Activated B cell treated with CpG ODN at 0.5 μM for 24 hours (primary cell): ENCODE data around the gene MYH9. TPM values are rescaled to one million over a fixed set of nuclear protein-coding genes. Genes with fewer than 3 reads are reported as not detected.

ENCODE experiments used
- ATAC-seq: fragments of 200-7000 bp; cut with Tn5 transposase; one replicate; pipeline ENCODE4 v1.10.0; 2021; ENCODE audit warnings: low read depth, mild to moderate bottlenecking, moderate library complexity
- CTCF ChIA-PET: fragments of 350-600 bp; sonication (Branson Sonifier 250); formaldehyde crosslinking; loops from one replicate; lab custom pipeline; 2021; ENCODE audit warnings: antibody characterized with exemption; lab: Charles Lee
- POLR2A ChIA-PET: fragments of 350-600 bp; sonication (Branson Sonifier 250); formaldehyde crosslinking; loops from one replicate; lab custom pipeline; 2021; ENCODE audit warnings: antibody characterized with exemption; lab: Charles Lee
- DNase-seq: peaks from one replicate; pipeline ENCODE4 v3.0.0; 2022
- H3K27ac Mint-ChIP-seq: one replicate; pipeline ENCODE4 v1.8.0; 2020; ENCODE audit warnings: mixed read lengths
- H3K27me3 Mint-ChIP-seq: one replicate; pipeline ENCODE4 v1.8.0; 2021; ENCODE audit warnings: mixed read lengths
- H3K36me3 Mint-ChIP-seq: one replicate; pipeline ENCODE4 v1.8.0; 2021; ENCODE audit warnings: low read depth, mixed read lengths
- H3K4me1 Mint-ChIP-seq: one replicate; pipeline ENCODE4 v1.8.0; 2021; ENCODE audit warnings: mixed read lengths
- H3K4me3 Mint-ChIP-seq: one replicate; pipeline ENCODE4 v1.8.0; 2020; ENCODE audit warnings: mild to moderate bottlenecking, mixed read lengths
- H3K9me3 Mint-ChIP-seq: one replicate; pipeline ENCODE4 v1.8.0; 2020; ENCODE audit warnings: mixed read lengths
- CTCF ChIP-seq: fragments of 200-600 bp; IDR thresholded peaks from one replicate; pipeline ENCODE4 v1.8.0; 2022; ENCODE audit warnings: antibody characterized with exemption, mild to moderate bottlenecking
- intact Hi-C: fragments of 100-400 bp; cut with micrococcal nuclease; formaldehyde crosslinking; loops from one replicate; pipeline ENCODE4 v1.15.1; 2024
- total RNA-seq: library from RNA; stranded (reverse); gene quantifications from 2 replicates; pipeline ENCODE4 v1.2.3, GENCODE V29; 2022

MYH9 gene
- total RNA-seq, 1 donor from 2014 or later: 714 TPM

- ATAC-seq: no peak
- no peak for DNase-seq
- Mint-ChIP-seq H3K27me3 (no peaks in the 10 kb centered on the region), H3K4me3 (peak overlapping the region; percentile 80), H3K4me1 (peaks cover 66% of the 10 kb centered on the region), H3K27ac (peak overlapping the region; percentile 67), H3K9me3 (no peaks in the 10 kb centered on the region), H3K36me3 (peaks cover 32% of the 10 kb centered on the region)
- POLR2A ChIA-PET: interaction anchor here (0.6 to 6.8 kb wide), 23 partner anchors 11 to 86 kb away, joined by 3 to 126 read pairs (median 6); no protein-coding TSS in a partner anchor
- CTCF ChIA-PET: interaction anchor here (0.9 kb wide), 1 partner anchor 54 kb away, joined by 3 read pairs; no protein-coding TSS in a partner anchor
- intact Hi-C loops: loop anchor here (5.0 kb wide), 1 partner anchor 50 kb away; no protein-coding TSS in a partner anchor
- no peak for TF ChIP-seq CTCF
Observed at GRCh38 chr22:36387709-36387958, 133 bp downstream of the MYH9 start.

- H3K4me3 Mint-ChIP-seq: peak overlapping the region; percentile 94
- ATAC-seq (peak; percentile 18), DNase-seq (peak; percentile 76)
- no peaks in the 10 kb centered on the region for H3K9me3 Mint-ChIP-seq
- ChIA-PET POLR2A (interaction anchor here (0.5 to 6.8 kb wide), 26 partner anchors 11 to 85 kb away, joined by 3 to 126 read pairs (median 4); no protein-coding TSS in a partner anchor), CTCF (interaction anchor here (0.6 to 1.1 kb wide), 3 partner anchors 10 to 55 kb away, joined by 3 to 6 read pairs (median 3); no protein-coding TSS in a partner anchor)
- intact Hi-C loops: loop anchor here (1.0 to 5.0 kb wide), 7 partner anchors 10 to 68 kb away; no protein-coding TSS in a partner anchor
- no peak for TF ChIP-seq CTCF
- no peaks in the 10 kb centered on the region for H3K27me3 Mint-ChIP-seq
- peaks cover 34% of the 10 kb centered on the region for H3K36me3 Mint-ChIP-seq
- H3K4me1 Mint-ChIP-seq: peaks cover 70% of the 10 kb centered on the region
- peak overlapping the region; percentile 97 for H3K27ac Mint-ChIP-seq
Observed at GRCh38 chr22:36386900-36387708, 663 bp downstream of the MYH9 start.

GRCh38 chr22:36386351-36386899 lies 1.3 kb downstream of the MYH9 start:
- Mint-ChIP-seq H3K9me3 (no peaks in the 10 kb centered on the region), H3K27me3 (no peaks in the 10 kb centered on the region), H3K4me3 (peak overlapping the region; percentile 94), H3K27ac (peak overlapping the region; percentile 97), H3K36me3 (peaks cover 40% of the 10 kb centered on the region), H3K4me1 (peaks cover 70% of the 10 kb centered on the region)
- DNase-seq (peak; percentile 69), ATAC-seq (peak; percentile 15)
- TF ChIP-seq CTCF: no peak
- ChIA-PET POLR2A (interaction anchor here (0.5 to 6.8 kb wide), 22 partner anchors 12 to 85 kb away, joined by 3 to 126 read pairs (median 6); no protein-coding TSS in a partner anchor), CTCF (interaction anchor here (0.6 to 1.1 kb wide), 2 partner anchors 9 to 55 kb away, joined by 3 to 6 read pairs; no protein-coding TSS in a partner anchor)
- intact Hi-C loops: loop anchor here (1.0 to 5.0 kb wide), 7 partner anchors 9 to 69 kb away; no protein-coding TSS in a partner anchor

- H3K9me3 Mint-ChIP-seq: no peaks in the 10 kb centered on the region
- intact Hi-C loops: loop anchor here (1.0 to 5.0 kb wide), 7 partner anchors 8 to 70 kb away; no protein-coding TSS in a partner anchor
- peak overlapping the region; percentile 97 for H3K27ac Mint-ChIP-seq
- H3K27me3 Mint-ChIP-seq: no peaks in the 10 kb centered on the region
- ChIA-PET POLR2A (interaction anchor here (0.6 to 6.8 kb wide), 28 partner anchors 11 to 144 kb away, joined by 3 to 126 read pairs (median 6); partner anchors contain the start of genes EIF3D and TXN2), CTCF (interaction anchor here (0.8 to 1.5 kb wide), 8 partner anchors 21 to 100 kb away, joined by 3 to 6 read pairs (median 4); no protein-coding TSS in a partner anchor)
- peaks cover 40% of the 10 kb centered on the region for H3K36me3 Mint-ChIP-seq
- ATAC-seq (peak; percentile 24), DNase-seq (peak; percentile 72)
- peaks cover 71% of the 10 kb centered on the region for H3K4me1 Mint-ChIP-seq
- TF ChIP-seq CTCF: no peak
- peak overlapping the region; percentile 94 for H3K4me3 Mint-ChIP-seq
Observed at GRCh38 chr22:36385491-36386350, 2.0 kb downstream of the MYH9 start.
